Fibroblast of the aortic adventitia (primary cell): ENCODE results near the gene CAMTA1. TPM values are rescaled to one million over a fixed set of nuclear protein-coding genes. Genes with fewer than 3 reads are reported as not detected.
A peak's percentile ranks its signal among the peaks of the same experiment; 100 is the strongest.
"Not testable (repeated sequence)": the region's sequence is repeated elsewhere in the genome, so short reads cannot be mapped to it uniquely, and the experiment has no call there.

Source experiments
- DNase-seq: peaks from one replicate; pipeline ENCODE4 v3.0.0-alpha.2; 2010; ENCODE audit warnings: low read depth
- H3K4me3 ChIP-seq: 2 replicates; pipeline ENCODE4 v1.5.1; 2011; ENCODE audit warnings: low read depth, mild to moderate bottlenecking, control low read depth, low read length, moderate library complexity
- CTCF ChIP-seq: IDR thresholded peaks from 2 replicates; pipeline ENCODE4 v1.5.1; 2011; ENCODE audit warnings: mild to moderate bottlenecking, low read length, control low read depth, inconsistent platforms; ENCODE audit not compliant: insufficient read depth
- total RNA-seq: library from RNA; depleted of rRNA; stranded (reverse); fragments of >200 nt; gene quantifications from 2 replicates; pipeline ENCODE4 v1.2.3, GENCODE V29; 2012; ENCODE audit warnings: low replicate concordance

Gene CAMTA1
- total RNA-seq = 66.6 and 91.9 TPM in 2 replicates

DNA sequence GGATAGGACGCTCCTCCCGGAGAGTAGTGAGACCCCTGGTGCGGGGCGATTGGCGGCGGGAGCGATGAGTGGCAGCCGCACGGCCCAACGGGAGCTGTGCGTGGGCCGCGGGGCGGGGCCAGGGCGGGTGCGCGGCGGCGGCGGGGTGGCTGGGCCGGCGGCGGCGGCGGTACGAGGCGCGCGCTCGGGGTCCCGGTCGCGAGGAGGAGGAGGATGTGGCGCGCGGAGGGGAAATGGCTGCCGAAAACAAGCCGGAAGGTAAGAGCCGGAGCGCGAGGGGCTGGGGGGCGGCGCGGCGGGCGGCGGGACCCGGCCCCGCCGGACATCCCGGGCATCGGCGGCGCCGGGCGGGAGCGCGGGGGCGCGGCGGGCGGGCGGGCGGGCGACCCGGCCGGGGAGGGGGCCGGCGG is at the start of gene CAMTA1:
Gene CAMTA1, plus strand, starts transcription at position 137 of the 410 bp plus-strand sequence. Its CDS starts 77 bp downstream, at position 214.
- no peak for TF ChIP-seq CTCF
- H3K4me3 ChIP-seq = peak within 1 kb of the TSS; percentile 80
- no peak for DNase-seq

DNA sequence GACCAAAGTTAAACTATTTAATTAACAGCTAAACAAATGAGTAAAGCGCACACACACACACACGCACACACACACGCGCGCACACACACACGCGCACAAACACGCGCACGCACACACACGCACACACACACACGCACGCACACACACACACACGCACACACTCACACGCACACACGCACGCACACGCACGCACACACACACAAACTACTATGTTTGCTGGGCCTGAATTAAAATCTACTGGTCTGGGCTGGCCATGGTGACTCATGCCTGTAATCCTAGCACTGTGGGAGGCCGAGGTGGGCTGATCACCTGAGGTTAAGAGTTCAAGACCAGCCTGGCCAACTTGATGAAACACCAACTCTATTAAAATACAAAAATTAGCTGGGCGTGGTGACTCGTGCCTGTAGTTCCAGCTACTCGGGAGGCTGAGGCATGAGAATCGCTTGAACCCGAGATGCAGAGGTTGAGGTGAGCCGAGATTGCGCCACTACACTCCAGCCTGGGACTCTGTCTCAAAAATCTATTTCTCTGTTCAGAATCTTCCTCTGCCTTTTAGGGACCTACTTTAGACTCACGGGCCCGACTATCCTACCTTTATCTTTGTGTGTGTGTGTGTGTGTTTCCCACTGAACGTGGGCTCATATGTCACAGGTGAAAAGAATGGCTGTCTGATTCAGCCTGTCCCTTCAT is 46.1 kb upstream of the CAMTA1 start:
- no peak for DNase-seq
- TF ChIP-seq CTCF = no peak
- H3K4me3 ChIP-seq = no peak overlapping the region

DNA sequence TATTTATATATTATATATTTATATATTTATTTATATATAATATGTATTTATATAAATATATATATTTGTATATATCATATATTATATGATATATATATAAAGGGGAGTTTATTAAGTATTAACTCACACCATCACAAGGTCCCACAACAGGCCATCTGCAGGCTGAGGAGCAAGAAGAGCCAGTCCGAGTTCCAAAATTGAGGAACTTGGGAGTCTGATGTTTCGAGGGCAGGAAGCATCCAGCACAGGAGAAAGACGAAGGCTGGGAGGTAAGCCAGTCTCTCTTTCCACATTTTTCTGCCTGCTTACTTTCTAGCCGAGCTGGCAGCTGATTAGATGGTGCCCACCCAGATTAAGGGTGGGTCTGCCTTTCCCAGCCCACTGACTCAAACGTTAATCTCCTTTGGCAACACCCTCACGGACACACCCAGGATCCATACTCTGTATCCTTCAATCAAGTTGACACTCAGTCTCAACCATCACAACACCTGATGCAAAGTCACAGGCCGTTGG is 42.5 kb upstream of the CAMTA1 start:
- not testable (repeated sequence) for H3K4me3 ChIP-seq, DNase-seq

GRCh38 chr1:6743189-6744101 is 41.8 kb upstream of the CAMTA1 start:
- TF ChIP-seq CTCF = no peak
- H3K4me3 ChIP-seq = peak overlapping the region; percentile 31
- DNase-seq = peak; percentile 92

DNA sequence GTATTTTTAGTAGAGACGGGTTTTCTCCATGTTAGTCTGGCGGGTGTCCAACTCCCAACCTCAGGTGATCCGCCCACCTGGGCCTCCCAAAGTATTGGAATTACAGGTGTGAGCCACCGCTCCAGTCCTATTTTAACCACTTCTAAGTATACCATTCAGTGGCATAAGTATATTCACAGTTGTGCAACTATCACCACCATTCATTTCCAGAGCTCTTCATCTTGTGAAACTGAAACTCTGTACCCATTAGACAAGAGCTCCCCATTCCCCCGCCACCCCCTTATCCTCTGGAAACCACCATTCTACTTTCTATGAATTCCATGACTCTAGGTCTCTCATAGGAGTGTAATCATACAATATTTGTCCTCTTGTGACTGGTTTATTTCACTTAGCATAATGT is 40.2 kb upstream of the CAMTA1 start:
- no peak for DNase-seq
- H3K4me3 ChIP-seq = no peak overlapping the region
- TF ChIP-seq CTCF = no peak

- DNase-seq = no peak
- TF ChIP-seq CTCF = no peak
- no peak overlapping the region for H3K4me3 ChIP-seq
Measured at GRCh38 chr1:6747674-6748073, 37.6 kb upstream of the CAMTA1 start.

DNA sequence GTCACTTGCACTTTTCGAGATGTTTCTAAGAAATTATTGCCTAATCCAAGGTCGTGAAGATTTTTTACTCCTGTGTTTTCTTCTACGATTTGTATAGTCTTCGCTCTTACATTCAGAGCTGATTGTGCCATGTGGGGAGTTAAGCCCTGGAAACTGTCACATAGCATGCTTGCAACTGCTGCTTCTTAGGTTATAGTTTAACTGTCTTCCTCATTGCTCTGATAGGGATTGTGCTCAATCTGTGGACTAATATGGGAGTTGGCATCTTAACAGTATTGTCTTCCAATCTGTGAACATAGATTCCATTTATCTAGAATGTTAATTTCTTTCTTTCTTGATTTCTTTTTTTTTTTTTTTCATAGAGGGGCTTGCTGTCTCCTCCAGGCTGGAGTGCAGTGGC is 34.8 kb upstream of the CAMTA1 start:
- no peak overlapping the region for H3K4me3 ChIP-seq
- no peak for TF ChIP-seq CTCF
- DNase-seq = no peak
